Endothelial cell of umbilical vein (primary cell): Measurements from ENCODE around the gene RING1. TPM values are rescaled to one million over a fixed set of nuclear protein-coding genes. Genes with fewer than 3 reads are reported as not detected.
A peak's percentile ranks its signal among the peaks of the same experiment; 100 is the strongest.

Experiments used
- BruUV-seq: library from RNA; stranded (reverse); fragments of 400-500 nt; replicated peaks from 2 replicates; lab custom pipeline; 2021; lab: Mats Ljungman, UMichigan
- CTCF ChIA-PET: fragments of 300-600, 350-600 bp; sonication (Branson Sonifier 250); formaldehyde crosslinking; loops from one replicate; lab custom pipeline; 2021; ENCODE audit warnings: antibody characterized with exemption, inconsistent platforms; lab: Charles Lee
- POLR2A ChIA-PET: fragments of 300-600, 350-600 bp; sonication (Branson Sonifier 250); formaldehyde crosslinking; loops from one replicate; lab custom pipeline; 2021; ENCODE audit warnings: antibody characterized with exemption, inconsistent platforms; lab: Charles Lee
- DNase-seq: peaks from one replicate; pipeline ENCODE4 v3.0.0-alpha.2; 2011; ENCODE audit warnings: low read depth, low spot score
- FAIRE-seq: peaks from 2 replicates; lab custom pipeline; 2011; peaks lifted over from hg19 to GRCh38; lab: Jason Lieb, UNC
- H2AFZ ChIP-seq: 2 replicates; pipeline ENCODE4 v1.6.0; 2012; ENCODE audit warnings: low read depth, low read length, control low read depth, inconsistent platforms
- H3K27ac ChIP-seq: 2 replicates; pipeline ENCODE4 v1.5.1; 2011; ENCODE audit warnings: low read depth, mild to moderate bottlenecking, control low read depth, low read length, moderate library complexity; ENCODE audit not compliant: insufficient read depth
- H3K27me3 ChIP-seq, 2 experiments: 2 replicates each; pipeline versions ENCODE4 v1.6.0 to v1.6.1; 2011; ENCODE audit warnings: low read length in 2 of 2, mixed read lengths in 1 of 2; ENCODE audit not compliant: control insufficient read depth in 2 of 2, insufficient read depth in 2 of 2
- H3K36me3 ChIP-seq, 2 experiments: 2 replicates in 1 of 2; 3 replicates in 1 of 2; pipeline ENCODE4 v1.5.1; 2011; ENCODE audit warnings: low read length in 2 of 2, mild to moderate bottlenecking in 1 of 2, moderate library complexity in 1 of 2; ENCODE audit not compliant: control insufficient read depth in 2 of 2, insufficient read depth in 2 of 2; ENCODE audit errors: extremely low read depth in 1 of 2
- H3K4me1 ChIP-seq: 3 replicates; pipeline ENCODE4 v1.5.1; 2011; ENCODE audit warnings: mild to moderate bottlenecking, low read length; ENCODE audit not compliant: control insufficient read depth, insufficient read depth; ENCODE audit errors: extremely low read depth
- H3K4me2 ChIP-seq: 2 replicates; pipeline ENCODE4 v1.6.1; 2011; ENCODE audit warnings: low read length, control low read depth, mixed read lengths; ENCODE audit not compliant: insufficient read depth
- H3K4me3 ChIP-seq, 3 experiments: fragments of 200-600 bp in 1 of 3; sonication (generic), shearing (Covaris generic) in 1 of 3; replicated peaks in 1 of 3; 2 replicates each; pipeline ENCODE4 v1.5.1; 2011 to 2016; ENCODE audit warnings: control low read depth in 3 of 3, low read length in 3 of 3, mild to moderate bottlenecking in 2 of 3, inconsistent platforms in 1 of 3, low read depth in 1 of 3, moderate library complexity in 1 of 3; ENCODE audit not compliant: insufficient read depth in 1 of 3
- H3K79me2 ChIP-seq: 2 replicates; pipeline ENCODE4 v1.6.0; 2012; ENCODE audit warnings: low read length, inconsistent platforms; ENCODE audit not compliant: control insufficient read depth, insufficient read depth
- H3K9ac ChIP-seq: replicated peaks from 2 replicates; pipeline ENCODE3; 2011; ENCODE audit warnings: low read length, control low read depth; ENCODE audit not compliant: insufficient read depth; ENCODE audit errors: extremely low read depth
- H3K9me1 ChIP-seq: replicated peaks from 3 replicates; pipeline ENCODE4 v1.6.0; 2011; ENCODE audit warnings: mild to moderate bottlenecking, low read length; ENCODE audit not compliant: control insufficient read depth, insufficient read depth; ENCODE audit errors: extremely low read depth
- H3K9me3 ChIP-seq: replicated peaks from 2 replicates; pipeline ENCODE4 v1.5.1; 2012; ENCODE audit warnings: low read length, inconsistent platforms; ENCODE audit not compliant: control insufficient read depth, insufficient read depth
- H4K20me1 ChIP-seq: replicated peaks from 2 replicates; pipeline ENCODE3; 2011; ENCODE audit warnings: mild to moderate bottlenecking, low read length; ENCODE audit not compliant: control insufficient read depth, insufficient read depth; ENCODE audit errors: extremely low read depth
- EZH2 ChIP-seq: IDR thresholded peaks from 2 replicates; pipeline ENCODE4 v1.6.1; 2012; ENCODE audit warnings: borderline replicate concordance, low read depth, mild to moderate bottlenecking, moderate library complexity, low read length, inconsistent platforms; ENCODE audit not compliant: severe bottlenecking
- FOS ChIP-seq: IDR thresholded peaks from 2 replicates; pipeline ENCODE4 v1.6.1; 2011; ENCODE audit warnings: mild to moderate bottlenecking, low read length, moderate library complexity, borderline replicate concordance; ENCODE audit not compliant: insufficient read depth
- GATA2 ChIP-seq: IDR thresholded peaks from 2 replicates; pipeline ENCODE4 v1.7.0; 2011; ENCODE audit warnings: low read depth, mild to moderate bottlenecking, moderate library complexity, mixed read lengths, low read length; ENCODE audit not compliant: insufficient read length, insufficient read depth
- JUN ChIP-seq: IDR thresholded peaks from 2 replicates; pipeline ENCODE4 v1.6.1; 2011; ENCODE audit warnings: borderline replicate concordance, low read depth; ENCODE audit not compliant: insufficient read length, insufficient read depth
- MAX ChIP-seq: IDR thresholded peaks from 2 replicates; pipeline ENCODE4 v1.6.1; 2011; ENCODE audit not compliant: insufficient read depth, insufficient read length
- MYC ChIP-seq: IDR thresholded peaks from one replicate; pipeline ENCODE4 v1.6.1; 2011; ENCODE audit warnings: mild to moderate bottlenecking, low read depth, low read length
- POLR2A ChIP-seq: IDR thresholded peaks from 2 replicates; pipeline ENCODE4 v1.6.1; 2012; ENCODE audit warnings: low read depth, mild to moderate bottlenecking, control low read depth, low read length
- POLR2AphosphoS5 ChIP-seq: IDR thresholded peaks from 2 replicates; pipeline ENCODE4 v1.6.1; 2012; ENCODE audit warnings: low read depth, mild to moderate bottlenecking, control low read depth, low read length, moderate library complexity; ENCODE audit not compliant: insufficient read depth
- dilution Hi-C: fragments of 300-500 bp; cut with MboI; formaldehyde crosslinking; loops from one replicate; pipeline ENCODE4 v1.15.0; 2019; ENCODE audit warnings: low sequenced_read_pairs; ENCODE audit not compliant: extremely low pct_ligation_motif_present
- intact Hi-C: fragments of 100-400 bp; cut with micrococcal nuclease; formaldehyde crosslinking; loops from one replicate; pipeline ENCODE4 v1.10.0; 2022
- polyA plus RNA-seq, 4 experiments: library from polyadenylated mRNA; depleted of rRNA in 3 of 4; stranded (reverse) in 3 of 4; unstranded in 1 of 4; fragments of >200 nt; gene quantifications; 2 replicates each; pipeline versions ENCODE4 v1.2.1 to v1.2.3, GENCODE V29; 2011 to 2012; ENCODE audit warnings: missing spikeins in 1 of 4
- total RNA-seq: library from RNA; stranded (reverse); gene quantifications from 2 replicates; pipeline ENCODE4 v1.2.3, GENCODE V29; 2021
- TF ChIP-seq, protein P1 (sequence below), 2 donors: IDR thresholded peaks; 1 replicate in 1 of 2; 2 replicates in 1 of 2; pipeline ENCODE4 v1.5.1; 2011; ENCODE audit warnings: low read length in 2 of 2, mild to moderate bottlenecking in 2 of 2, moderate library complexity in 2 of 2, control low read depth in 1 of 2, inconsistent platforms in 1 of 2, low read depth in 1 of 2; ENCODE audit not compliant: insufficient read depth in 1 of 2; ENCODE audit errors: extremely low read depth in 1 of 2

RING1 gene
- total and polyA plus RNA-seq, 2 donors (not counting 3 experiments of a cell fraction or from before 2014, with no cell fraction given): 26.8 to 27.9 TPM

DNA sequence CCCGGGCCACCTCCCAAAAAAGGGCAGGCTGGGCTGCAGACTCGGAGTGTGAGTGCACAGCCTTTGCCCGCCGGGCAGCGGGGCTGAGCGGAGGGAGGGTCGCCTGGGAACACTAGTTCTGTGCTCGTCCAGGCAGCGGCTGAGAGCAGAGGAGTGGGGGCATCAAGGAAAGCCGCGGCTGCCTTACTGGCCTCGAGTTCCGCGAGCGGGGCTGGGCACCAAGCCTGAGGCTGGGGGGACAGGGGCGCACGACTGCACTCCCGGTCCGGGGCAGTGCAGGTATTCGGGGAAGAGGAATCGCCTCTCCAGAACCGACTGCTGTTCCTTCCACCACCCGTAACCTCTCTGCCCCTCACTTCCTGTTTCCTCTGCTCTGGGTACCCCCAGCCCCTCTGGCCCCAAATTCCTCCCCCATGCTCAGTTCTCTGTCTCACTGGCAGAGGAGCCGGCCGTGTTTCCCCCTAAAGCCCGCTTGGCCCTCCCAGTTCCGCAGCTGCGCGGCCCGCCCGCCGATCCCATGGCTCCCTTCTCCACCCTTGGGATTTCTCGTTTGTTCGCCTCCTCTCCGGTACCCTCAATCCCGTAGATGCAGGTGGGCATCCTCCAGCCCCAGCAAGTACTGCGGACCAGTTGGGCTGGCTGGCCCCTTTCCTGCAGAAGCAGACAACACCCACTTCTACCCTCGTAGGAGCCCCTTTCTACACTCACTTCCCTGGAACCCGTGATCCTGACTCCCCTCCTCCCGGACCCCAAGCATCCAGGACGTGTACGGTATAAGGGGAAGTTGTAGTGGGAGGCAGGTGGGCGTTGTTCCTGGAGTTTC is 5.1 kb downstream of the RING1 start:
- H3K9me1 ChIP-seq: no peaks in the 10 kb centered on the region
- peak overlapping the region; percentile 8 for H2AFZ ChIP-seq
- TF ChIP-seq EZH2: no peak
- no peak for TF ChIP-seq GATA2
- TF ChIP-seq POLR2AphosphoS5: peak; percentile 47
- no peak for TF ChIP-seq JUN
- TF ChIP-seq MYC: no peak
- TF ChIP-seq MAX: no peak
- TF ChIP-seq FOS: no peak
- TF ChIP-seq, protein P1, sequence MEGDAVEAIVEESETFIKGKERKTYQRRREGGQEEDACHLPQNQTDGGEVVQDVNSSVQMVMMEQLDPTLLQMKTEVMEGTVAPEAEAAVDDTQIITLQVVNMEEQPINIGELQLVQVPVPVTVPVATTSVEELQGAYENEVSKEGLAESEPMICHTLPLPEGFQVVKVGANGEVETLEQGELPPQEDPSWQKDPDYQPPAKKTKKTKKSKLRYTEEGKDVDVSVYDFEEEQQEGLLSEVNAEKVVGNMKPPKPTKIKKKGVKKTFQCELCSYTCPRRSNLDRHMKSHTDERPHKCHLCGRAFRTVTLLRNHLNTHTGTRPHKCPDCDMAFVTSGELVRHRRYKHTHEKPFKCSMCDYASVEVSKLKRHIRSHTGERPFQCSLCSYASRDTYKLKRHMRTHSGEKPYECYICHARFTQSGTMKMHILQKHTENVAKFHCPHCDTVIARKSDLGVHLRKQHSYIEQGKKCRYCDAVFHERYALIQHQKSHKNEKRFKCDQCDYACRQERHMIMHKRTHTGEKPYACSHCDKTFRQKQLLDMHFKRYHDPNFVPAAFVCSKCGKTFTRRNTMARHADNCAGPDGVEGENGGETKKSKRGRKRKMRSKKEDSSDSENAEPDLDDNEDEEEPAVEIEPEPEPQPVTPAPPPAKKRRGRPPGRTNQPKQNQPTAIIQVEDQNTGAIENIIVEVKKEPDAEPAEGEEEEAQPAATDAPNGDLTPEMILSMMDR (IDR thresholded peaks at IDR 0.05; ENCODE audit: extremely low read depth in 1 of 2, insufficient read depth in 1 of 2, low read depth in 1 of 2, low read length in 2 of 2): no peak
- peak; percentile 66 for TF ChIP-seq POLR2A
- peak; percentile 15 for FAIRE-seq
- peaks cover 3 to 7% of the 10 kb centered on the region in 2 experiments for H3K27me3 ChIP-seq
- intact Hi-C loops (no loop called here), dilution Hi-C loops (no loop called here)
- no TSS peak for BruUV-seq
- ChIA-PET CTCF (interaction anchor here (0.9 to 1.9 kb wide), 2 partner anchors 33 to 35 kb away, joined by 3 to 13 read pairs; no protein-coding TSS in a partner anchor), POLR2A (interaction anchor here (0.6 kb wide), 1 partner anchor 104 kb away, joined by 4 read pairs; the partner anchor contains the start of gene ZBTB22)
- H3K36me3 ChIP-seq: peaks cover 0 to 3% of the 10 kb centered on the region in 2 experiments
- no peak overlapping the region for H3K27ac ChIP-seq
- peak overlapping the region; percentile 26 to 48 (median 30) for H3K4me3 ChIP-seq
- H3K4me1 ChIP-seq: peaks cover 8% of the 10 kb centered on the region
- H3K9ac ChIP-seq: no peak overlapping the region
- no peaks in the 10 kb centered on the region for H3K9me3 ChIP-seq
- no peaks in the 10 kb centered on the region for H3K79me2 ChIP-seq
- DNase-seq: no peak
- no peaks in the 10 kb centered on the region for H4K20me1 ChIP-seq
- H3K4me2 ChIP-seq: peak overlapping the region; percentile 89
